ENCODE measurements around the gene RRP1.

RRP1 gene

GRCh38 chr21:43758811-43759210, 30.6 kb upstream of the RRP1 start:
- DNase-seq (ENCODE audit: low spot score) (no peak), ATAC-seq (ENCODE audit: low read depth) (no peak)
- Histone ChIP-seq H3K9me3 (ENCODE audit: severe bottlenecking) (no peaks in the 10 kb centered on the region), H3K27ac (ENCODE audit: poor library complexity, severe bottlenecking) (no peak overlapping the region), H3K36me3 (ENCODE audit: low read depth) (peaks cover 85% of the 10 kb centered on the region), H3K4me1 (ENCODE audit: insufficient read depth, poor library complexity, severe bottlenecking) (no peaks in the 10 kb centered on the region), H3K27me3 (ENCODE audit: insufficient read depth, poor library complexity, severe bottlenecking) (no peaks in the 10 kb centered on the region), H3K4me3 (ENCODE audit: severe bottlenecking) (no peak overlapping the region)
- TF ChIP-seq CTCF (IDR thresholded peaks at IDR 0.05; ENCODE audit: poor library complexity, severe bottlenecking) = no peak

GRCh38 chr21:43759651-43760050, 29.7 kb upstream of the RRP1 start:
- Histone ChIP-seq H3K4me1 (ENCODE audit: insufficient read depth, poor library complexity, severe bottlenecking) (peaks cover 6% of the 10 kb centered on the region), H3K36me3 (ENCODE audit: low read depth) (peaks cover 77% of the 10 kb centered on the region), H3K4me3 (ENCODE audit: severe bottlenecking) (no peak overlapping the region), H3K27ac (ENCODE audit: poor library complexity, severe bottlenecking) (no peak overlapping the region), H3K9me3 (ENCODE audit: severe bottlenecking) (no peaks in the 10 kb centered on the region), H3K27me3 (ENCODE audit: insufficient read depth, poor library complexity, severe bottlenecking) (no peaks in the 10 kb centered on the region)
- TF ChIP-seq CTCF (IDR thresholded peaks at IDR 0.05; ENCODE audit: poor library complexity, severe bottlenecking) = no peak
- DNase-seq (ENCODE audit: low spot score) (no peak), ATAC-seq (ENCODE audit: low read depth) (no peak)

- H3K4me3 ChIP-seq (ENCODE audit: severe bottlenecking) = no peak overlapping the region
- no peak for TF ChIP-seq CTCF (IDR thresholded peaks at IDR 0.05; ENCODE audit: poor library complexity, severe bottlenecking)
Observed at GRCh38 chr21:43760391-43760958, 28.9 kb upstream of the RRP1 start.

GRCh38 chr21:43761886-43762285, 27.5 kb upstream of the RRP1 start:
- ATAC-seq (ENCODE audit: low read depth) (no peak), DNase-seq (ENCODE audit: low spot score) (no peak)
- Histone ChIP-seq H3K4me1 (ENCODE audit: insufficient read depth, poor library complexity, severe bottlenecking) (peaks cover 14% of the 10 kb centered on the region), H3K27ac (ENCODE audit: poor library complexity, severe bottlenecking) (peak overlapping the region; percentile 66), H3K4me3 (ENCODE audit: severe bottlenecking) (no peak overlapping the region), H3K9me3 (ENCODE audit: severe bottlenecking) (no peaks in the 10 kb centered on the region), H3K27me3 (ENCODE audit: insufficient read depth, poor library complexity, severe bottlenecking) (no peaks in the 10 kb centered on the region), H3K36me3 (ENCODE audit: low read depth) (peaks cover 55% of the 10 kb centered on the region)
- TF ChIP-seq CTCF (IDR thresholded peaks at IDR 0.05; ENCODE audit: poor library complexity, severe bottlenecking) = no peak

More at GRCh38 chr21:43760391-43760958, 28.9 kb upstream of the RRP1 start:
- Histone ChIP-seq H3K9me3 (ENCODE audit: severe bottlenecking) (no peaks in the 10 kb centered on the region), H3K36me3 (ENCODE audit: low read depth) (peaks cover 69% of the 10 kb centered on the region), H3K27me3 (ENCODE audit: insufficient read depth, poor library complexity, severe bottlenecking) (no peaks in the 10 kb centered on the region), H3K27ac (ENCODE audit: poor library complexity, severe bottlenecking) (no peak overlapping the region), H3K4me1 (ENCODE audit: insufficient read depth, poor library complexity, severe bottlenecking) (peaks cover 14% of the 10 kb centered on the region)
- ATAC-seq (ENCODE audit: low read depth) (no peak), DNase-seq (ENCODE audit: low spot score) (no peak)

- H3K4me1 ChIP-seq (ENCODE audit: insufficient read depth, poor library complexity, severe bottlenecking) = peaks cover 14% of the 10 kb centered on the region
- H3K27me3 ChIP-seq (ENCODE audit: insufficient read depth, poor library complexity, severe bottlenecking) = no peaks in the 10 kb centered on the region
- peaks cover 48% of the 10 kb centered on the region for H3K36me3 ChIP-seq (ENCODE audit: low read depth)
- TF ChIP-seq CTCF (IDR thresholded peaks at IDR 0.05; ENCODE audit: poor library complexity, severe bottlenecking) = no peak
- no peak for DNase-seq (ENCODE audit: low spot score)
- ATAC-seq (ENCODE audit: low read depth) = peak; percentile 66
- no peaks in the 10 kb centered on the region for H3K9me3 ChIP-seq (ENCODE audit: severe bottlenecking)
- peak overlapping the region; percentile 66 for H3K27ac ChIP-seq (ENCODE audit: poor library complexity, severe bottlenecking)
- no peak overlapping the region for H3K4me3 ChIP-seq (ENCODE audit: severe bottlenecking)
Observed at GRCh38 chr21:43762303-43763128, 26.9 kb upstream of the RRP1 start.
